H1 (cell line): ENCODE results near the gene MAPK8.

Experiments
- CTCF ChIP-seq, 3 experiments: IDR thresholded peaks; 1 replicate in 2 of 3; 2 replicates in 1 of 3; pipeline versions ENCODE4 v1.5.1 to v1.6.1; 2011; ENCODE audit warnings: low read length in 3 of 3, mild to moderate bottlenecking in 3 of 3, inconsistent platforms in 2 of 3, low read depth in 1 of 3, moderate library complexity in 1 of 3; ENCODE audit not compliant: insufficient read depth in 1 of 3; ENCODE audit errors: control extremely low read depth in 1 of 3
- EP300 ChIP-seq, 2 experiments: IDR thresholded peaks; 1 replicate in 1 of 2; 2 replicates in 1 of 2; pipeline ENCODE4 v1.6.1; 2011 to 2012; ENCODE audit warnings: low read depth in 2 of 2, low read length in 2 of 2, mild to moderate bottlenecking in 2 of 2, borderline replicate concordance in 1 of 2, inconsistent platforms in 1 of 2, moderate library complexity in 1 of 2
- EZH2 ChIP-seq: fragments of 200-600 bp; sonication (generic); IDR thresholded peaks from 2 replicates; pipeline ENCODE4 v1.7.1; 2012; ENCODE audit warnings: low read depth, mild to moderate bottlenecking, moderate library complexity, low read length, inconsistent platforms; ENCODE audit not compliant: severe bottlenecking
- MAX ChIP-seq: IDR thresholded peaks from 2 replicates; pipeline ENCODE4 v1.6.1; 2012; ENCODE audit warnings: inconsistent platforms
- POLR2AphosphoS5 ChIP-seq: IDR thresholded peaks from 2 replicates; pipeline ENCODE4 v1.6.1; 2011; ENCODE audit warnings: low read depth, low read length
- SAP30 ChIP-seq: fragments of 300-600 bp; sonication (generic); IDR thresholded peaks from 2 replicates; pipeline ENCODE4 v1.7.1; 2012; ENCODE audit warnings: low read length, moderate library complexity, mild to moderate bottlenecking, inconsistent platforms; ENCODE audit not compliant: insufficient read depth, insufficient replicate concordance
- YY1 ChIP-seq: IDR thresholded peaks from 2 replicates; pipeline ENCODE4 v1.6.1; 2011; ENCODE audit warnings: low read depth, mild to moderate bottlenecking, low read length

- TF ChIP-seq CTCF (IDR thresholded peaks at IDR 0.05; ENCODE audit: control extremely low read depth in 1 of 3, insufficient read depth in 1 of 3, low read depth in 1 of 3, low read length in 3 of 3) (no peak), YY1 (no peak), EP300 (IDR thresholded peaks at IDR 0.05; ENCODE audit: borderline replicate concordance in 1 of 2, low read depth in 2 of 2, low read length in 2 of 2) (no peak), POLR2AphosphoS5 (no peak), SAP30 (no peak), MAX (no peak), EZH2 (no peak)
Observed at GRCh38 chr10:48411510-48411909, 105.0 kb downstream of the MAPK8 start.
